GM18870 (cell line): ENCODE results near the gene BAIAP2.

Experiments
- ATAC-seq: cut with Tn5 transposase; IDR thresholded peaks from one replicate; pipeline ENCODE4 v1.9.1; 2021; ENCODE audit warnings: moderate library complexity; ENCODE audit not compliant: unreplicated experiment

The BAIAP2 gene

GRCh38 chr17:81084680-81085419, 49.9 kb downstream of the BAIAP2 start:
- ATAC-seq = no peak

GRCh38 chr17:81085420-81085911, 50.5 kb downstream of the BAIAP2 start:
- no peak for ATAC-seq

- no peak for ATAC-seq
Measured at GRCh38 chr17:81086789-81087551, 52.0 kb downstream of the BAIAP2 start.

- no peak for ATAC-seq
Measured at GRCh38 chr17:81090361-81091136, 55.6 kb downstream of the BAIAP2 start.

- ATAC-seq = no peak
Measured at GRCh38 chr17:81091154-81091553, 56.2 kb downstream of the BAIAP2 start.

GRCh38 chr17:81091774-81092517, 57.0 kb downstream of the BAIAP2 start:
- no peak for ATAC-seq

- no peak for ATAC-seq
Measured at GRCh38 chr17:81092518-81093095, 57.7 kb downstream of the BAIAP2 start.

GRCh38 chr17:81093619-81094508, 58.9 kb downstream of the BAIAP2 start:
- no peak for ATAC-seq

GRCh38 chr17:81094509-81095382, 59.8 kb downstream of the BAIAP2 start:
- ATAC-seq = no peak

- ATAC-seq = no peak
Measured at GRCh38 chr17:81095383-81095762, 60.4 kb downstream of the BAIAP2 start.

- no peak for ATAC-seq
Measured at GRCh38 chr17:81096741-81097133, 61.8 kb downstream of the BAIAP2 start.

GRCh38 chr17:81097134-81097942, 62.4 kb downstream of the BAIAP2 start:
- no peak for ATAC-seq

GRCh38 chr17:81097943-81098308, 63.0 kb downstream of the BAIAP2 start:
- ATAC-seq = no peak

GRCh38 chr17:81099888-81100287, 64.9 kb downstream of the BAIAP2 start:
- ATAC-seq = no peak

GRCh38 chr17:81100668-81101067, 65.7 kb downstream of the BAIAP2 start:
- no peak for ATAC-seq

GRCh38 chr17:81101614-81102306, 66.8 kb downstream of the BAIAP2 start:
- ATAC-seq = no peak

- no peak for ATAC-seq
Measured at GRCh38 chr17:81102352-81102751, 67.4 kb downstream of the BAIAP2 start.
